Measurements from ENCODE around the gene LSS. TPM values are rescaled to one million over a fixed set of nuclear protein-coding genes. Genes with fewer than 3 reads are reported as not detected.
A peak's percentile ranks its signal among the peaks of the same experiment; 100 is the strongest.
"Not testable (repeated sequence)": the region's sequence is repeated elsewhere in the genome, so short reads cannot be mapped to it uniquely, and the experiment has no call there.

The LSS gene
- total RNA-seq, 4 donors from 2014 or later: 43.7 to 172 (median 66.5) TPM

DNA sequence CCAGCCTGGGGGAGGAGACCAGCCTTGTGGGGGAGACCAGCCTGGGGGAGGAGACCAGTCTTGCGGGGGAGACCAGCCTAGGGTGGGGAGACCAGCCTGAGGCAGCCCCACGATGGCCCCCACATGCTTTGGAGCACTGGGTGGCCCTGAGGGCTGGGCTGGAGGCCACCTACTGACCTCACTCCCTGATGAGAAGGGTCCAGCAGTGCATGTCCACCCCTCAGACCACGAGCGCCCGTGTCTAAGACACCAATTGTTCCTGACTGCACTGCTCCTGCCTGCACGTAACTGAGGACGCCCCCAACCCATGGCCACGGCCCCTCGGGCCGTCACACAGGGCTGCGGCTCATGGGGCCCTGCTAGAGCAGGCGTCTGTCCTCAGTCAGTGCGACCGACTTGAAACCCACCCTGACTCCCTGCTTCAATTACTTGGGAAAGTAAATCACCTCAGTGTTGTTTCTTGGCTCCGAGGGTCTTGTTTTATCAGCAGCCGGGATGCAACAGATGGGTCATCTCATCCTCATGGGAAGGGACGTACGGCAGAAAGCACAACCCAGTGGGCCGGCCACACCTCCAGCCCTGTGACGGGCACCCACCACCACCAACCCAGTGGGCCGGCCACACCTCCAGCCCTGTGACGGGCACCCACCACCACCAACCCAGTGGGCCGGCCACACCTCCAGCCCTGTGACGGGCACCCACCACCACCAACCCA, 44.5 kb downstream of the LSS start, which contains the start of gene SPATC1L:
TSS of gene SPATC1L (minus strand) at position 550 of the 715 bp plus-strand sequence. CDS start 1,643 bp downstream, outside the sequence.
- H3K4me1 ChIP-seq: peaks cover 0 to 6% (median 0%) of the 10 kb centered on the region in 4 donors
- no peak for TF ChIP-seq POLR2A (IDR thresholded peaks at IDR 0.05)
- TF ChIP-seq, protein P1, sequence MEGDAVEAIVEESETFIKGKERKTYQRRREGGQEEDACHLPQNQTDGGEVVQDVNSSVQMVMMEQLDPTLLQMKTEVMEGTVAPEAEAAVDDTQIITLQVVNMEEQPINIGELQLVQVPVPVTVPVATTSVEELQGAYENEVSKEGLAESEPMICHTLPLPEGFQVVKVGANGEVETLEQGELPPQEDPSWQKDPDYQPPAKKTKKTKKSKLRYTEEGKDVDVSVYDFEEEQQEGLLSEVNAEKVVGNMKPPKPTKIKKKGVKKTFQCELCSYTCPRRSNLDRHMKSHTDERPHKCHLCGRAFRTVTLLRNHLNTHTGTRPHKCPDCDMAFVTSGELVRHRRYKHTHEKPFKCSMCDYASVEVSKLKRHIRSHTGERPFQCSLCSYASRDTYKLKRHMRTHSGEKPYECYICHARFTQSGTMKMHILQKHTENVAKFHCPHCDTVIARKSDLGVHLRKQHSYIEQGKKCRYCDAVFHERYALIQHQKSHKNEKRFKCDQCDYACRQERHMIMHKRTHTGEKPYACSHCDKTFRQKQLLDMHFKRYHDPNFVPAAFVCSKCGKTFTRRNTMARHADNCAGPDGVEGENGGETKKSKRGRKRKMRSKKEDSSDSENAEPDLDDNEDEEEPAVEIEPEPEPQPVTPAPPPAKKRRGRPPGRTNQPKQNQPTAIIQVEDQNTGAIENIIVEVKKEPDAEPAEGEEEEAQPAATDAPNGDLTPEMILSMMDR (IDR thresholded peaks at IDR 0.05): no peak
- H3K4me3 ChIP-seq: peak within 1 kb of the TSS; percentile 36 to 63 (median 54)
- peak within 1 kb of the TSS; percentile 36 to 91 (median 70) for H3K27ac ChIP-seq
- no peaks in the 10 kb centered on the region for H3K27me3 ChIP-seq
- DNase-seq: peak; percentile 45 to 74 (median 56)
- H3K9me3 ChIP-seq: no peaks in the 10 kb centered on the region
- no peaks in the 10 kb centered on the region for H3K36me3 ChIP-seq

DNA sequence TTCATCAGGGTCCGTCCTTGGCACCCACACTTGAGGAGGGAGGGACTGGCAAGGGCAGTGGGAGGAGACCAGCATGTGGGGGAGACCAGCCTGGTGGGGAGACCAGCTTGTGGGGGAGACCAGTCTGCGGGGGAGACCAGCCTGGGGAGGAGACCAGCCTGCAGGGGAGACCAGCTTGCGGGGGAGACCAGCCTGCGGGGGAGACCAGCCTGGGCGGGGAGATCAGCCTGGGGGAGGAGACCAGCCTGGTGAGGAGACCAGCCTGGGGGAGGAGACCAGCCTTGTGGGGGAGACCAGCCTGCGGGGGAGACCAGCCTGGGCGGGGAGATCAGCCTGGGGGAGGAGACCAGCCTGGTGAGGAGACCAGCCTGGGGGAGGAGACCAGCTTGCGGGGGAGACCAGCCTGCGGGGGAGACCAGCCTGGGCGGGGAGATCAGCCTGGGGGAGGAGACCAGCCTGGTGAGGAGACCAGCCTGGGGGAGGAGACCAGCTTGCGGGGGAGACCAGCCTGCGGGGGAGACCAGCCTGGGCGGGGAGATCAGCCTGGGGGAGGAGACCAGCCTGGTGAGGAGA, 45.2 kb downstream of the LSS start:
- H3K36me3 ChIP-seq, H3K27me3 ChIP-seq, H3K9me3 ChIP-seq, DNase-seq, H3K4me1 ChIP-seq: not testable (repeated sequence)
- Histone ChIP-seq H3K27ac (peak overlapping the region in 1 of 4 donors; percentile 91), H3K4me3 (peak overlapping the region in 2 of 4 donors; percentile 49 to 63)

DNA sequence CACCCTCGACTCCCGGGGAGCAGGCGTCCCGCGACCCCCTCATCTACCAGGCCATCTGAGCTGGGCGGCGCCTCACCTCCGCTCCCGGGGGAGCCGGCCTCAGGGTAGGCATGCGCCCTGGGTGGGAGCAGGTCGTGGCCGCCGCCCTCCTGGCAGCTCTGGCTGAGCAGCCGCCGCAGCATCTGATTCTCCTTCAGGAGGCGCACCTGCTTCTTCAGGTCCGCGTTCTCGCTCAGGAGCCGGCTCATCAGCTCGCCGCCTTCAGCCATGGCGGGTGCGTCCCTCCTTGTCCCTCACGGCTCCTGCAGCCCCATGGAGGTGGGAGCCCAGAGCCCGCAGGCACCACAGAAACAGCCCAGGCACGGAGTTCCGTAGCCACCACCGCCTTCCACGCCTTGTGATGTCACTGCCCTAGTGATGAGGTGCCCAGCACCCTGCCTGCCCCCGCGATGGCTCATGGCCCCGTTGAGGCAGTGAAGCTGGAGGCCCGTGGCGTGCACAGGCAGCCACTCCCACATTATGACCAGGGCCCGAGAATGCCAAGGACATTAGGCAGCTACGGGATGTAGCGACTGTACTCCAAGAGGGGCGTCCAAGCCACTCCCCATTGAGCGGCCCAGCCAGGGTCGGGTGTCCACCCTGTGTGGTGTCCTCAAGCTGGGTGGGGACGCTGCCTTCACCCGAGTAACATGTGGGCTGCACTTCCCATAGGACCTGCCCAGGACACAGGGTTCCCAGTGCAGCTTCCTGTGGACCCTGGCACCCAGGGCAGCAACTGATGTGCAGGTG, 45.8 kb downstream of the LSS start:
- H3K4me1 ChIP-seq: no peaks in the 10 kb centered on the region

DNA sequence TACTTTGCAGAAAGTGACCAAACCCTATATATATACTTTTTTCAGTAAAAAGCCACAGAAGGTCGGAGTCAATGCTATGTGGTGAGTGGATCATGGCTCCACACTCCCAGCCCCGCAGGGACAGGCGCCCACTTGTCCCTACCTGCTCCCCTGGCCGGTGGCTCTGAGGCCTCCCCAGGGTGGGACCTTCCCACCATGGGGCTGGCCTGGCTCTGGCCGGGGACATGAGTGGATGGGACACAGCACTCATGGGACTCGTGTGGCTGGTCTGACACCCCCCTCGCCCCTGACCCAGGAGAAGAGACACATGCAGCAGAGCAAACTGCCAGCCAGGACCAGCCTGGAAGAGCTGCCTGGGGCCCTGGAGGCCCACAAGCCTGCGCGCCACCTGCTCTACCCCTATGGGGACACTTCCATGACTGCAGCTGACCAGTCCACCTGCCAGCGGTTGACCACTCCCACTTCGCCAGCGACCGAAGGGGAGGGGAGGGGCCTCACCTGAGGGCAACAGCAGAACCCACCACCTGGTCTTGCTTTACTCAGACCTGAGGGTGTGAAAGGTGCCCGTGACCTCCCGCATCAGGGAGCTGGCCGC, 46.5 kb downstream of the LSS start:
- TF ChIP-seq POLR2A (IDR thresholded peaks at IDR 0.05): no peak
- TF ChIP-seq, protein P1 (IDR thresholded peaks at IDR 0.05): no peak
- H3K4me1 ChIP-seq: no peaks in the 10 kb centered on the region
- H3K9me3 ChIP-seq: no peaks in the 10 kb centered on the region
- peak in 2 of 3 donors; percentile 3 to 45 for DNase-seq
- H3K36me3 ChIP-seq: no peaks in the 10 kb centered on the region
- no peaks in the 10 kb centered on the region for H3K27me3 ChIP-seq
- H3K4me3 ChIP-seq: no peak overlapping the region
- no peak overlapping the region for H3K27ac ChIP-seq

More for the DNA sequence above, 45.8 kb downstream of the LSS start:
- DNase-seq: peak in 2 of 3 donors; percentile 16 to 53
- Histone ChIP-seq H3K27me3 (no peaks in the 10 kb centered on the region), H3K4me3 (no peak overlapping the region), H3K27ac (peak overlapping the region in 1 of 4 donors; percentile 17), H3K9me3 (no peaks in the 10 kb centered on the region), H3K36me3 (no peaks in the 10 kb centered on the region)
- TF ChIP-seq, protein P1 (IDR thresholded peaks at IDR 0.05): no peak
- no peak for TF ChIP-seq POLR2A (IDR thresholded peaks at IDR 0.05)

DNA sequence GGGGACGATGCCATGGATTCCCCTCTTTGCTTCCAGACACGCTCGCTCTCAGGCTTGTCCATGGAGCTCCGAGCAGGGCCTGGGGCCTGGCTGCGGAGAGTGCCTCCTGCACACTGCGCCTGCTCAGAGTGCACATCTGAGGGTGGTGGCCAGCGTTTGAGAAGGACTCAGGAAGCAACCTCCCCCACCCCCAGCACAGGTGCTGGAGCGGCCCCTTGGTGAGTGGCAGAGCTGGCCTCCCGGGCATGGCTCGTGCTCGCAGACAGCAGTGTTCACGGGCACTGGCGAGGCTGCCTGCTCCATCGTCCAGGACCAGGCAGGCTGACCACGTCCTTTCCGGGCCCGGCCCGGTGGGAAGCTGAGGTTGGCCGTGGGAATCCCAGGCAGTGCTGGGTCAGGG, 47.1 kb downstream of the LSS start:
- DNase-seq: peak in 2 of 3 donors; percentile 14 to 42
- no peaks in the 10 kb centered on the region for H3K9me3 ChIP-seq
- H3K36me3 ChIP-seq: no peaks in the 10 kb centered on the region
- no peaks in the 10 kb centered on the region for H3K27me3 ChIP-seq
- TF ChIP-seq, protein P1 (IDR thresholded peaks at IDR 0.05): no peak
- TF ChIP-seq POLR2A (IDR thresholded peaks at IDR 0.05): no peak
- H3K4me1 ChIP-seq: no peaks in the 10 kb centered on the region
- H3K27ac ChIP-seq: no peak overlapping the region
- H3K4me3 ChIP-seq: no peak overlapping the region

Measured in Peyer's patch (tissue), 4 donors.